Measurements from ENCODE around the gene RFNG. TPM values are rescaled to one million over a fixed set of nuclear protein-coding genes. Genes with fewer than 3 reads are reported as not detected.

RFNG gene
- total and polyA plus RNA-seq, 2 of the 13 experiments (the other 11 are each of a cell fraction or from before 2014, with no cell fraction given): 61.4 to 64.0 TPM

DNA sequence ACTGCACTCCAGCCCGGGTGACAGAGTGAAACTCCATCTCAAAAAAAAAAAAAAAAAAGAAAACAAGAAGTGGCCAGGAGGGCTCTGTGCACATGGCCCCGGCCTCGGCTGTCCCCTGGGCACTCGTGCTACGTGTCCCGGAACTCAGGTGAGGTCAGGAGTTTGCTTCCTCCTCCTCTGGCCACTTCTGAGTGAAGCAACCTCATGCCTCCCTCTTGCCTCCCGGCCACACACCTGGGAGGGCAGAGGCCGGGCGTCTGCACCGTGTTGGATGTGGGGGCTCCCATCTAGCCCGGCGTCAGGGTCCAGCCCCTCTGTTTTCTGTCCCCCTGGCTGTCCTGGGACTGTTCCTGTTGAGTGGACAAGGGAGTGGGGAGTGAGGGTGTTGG lies 52.0 kb downstream of the RFNG start (continued):
- TF ChIP-seq, protein P1, sequence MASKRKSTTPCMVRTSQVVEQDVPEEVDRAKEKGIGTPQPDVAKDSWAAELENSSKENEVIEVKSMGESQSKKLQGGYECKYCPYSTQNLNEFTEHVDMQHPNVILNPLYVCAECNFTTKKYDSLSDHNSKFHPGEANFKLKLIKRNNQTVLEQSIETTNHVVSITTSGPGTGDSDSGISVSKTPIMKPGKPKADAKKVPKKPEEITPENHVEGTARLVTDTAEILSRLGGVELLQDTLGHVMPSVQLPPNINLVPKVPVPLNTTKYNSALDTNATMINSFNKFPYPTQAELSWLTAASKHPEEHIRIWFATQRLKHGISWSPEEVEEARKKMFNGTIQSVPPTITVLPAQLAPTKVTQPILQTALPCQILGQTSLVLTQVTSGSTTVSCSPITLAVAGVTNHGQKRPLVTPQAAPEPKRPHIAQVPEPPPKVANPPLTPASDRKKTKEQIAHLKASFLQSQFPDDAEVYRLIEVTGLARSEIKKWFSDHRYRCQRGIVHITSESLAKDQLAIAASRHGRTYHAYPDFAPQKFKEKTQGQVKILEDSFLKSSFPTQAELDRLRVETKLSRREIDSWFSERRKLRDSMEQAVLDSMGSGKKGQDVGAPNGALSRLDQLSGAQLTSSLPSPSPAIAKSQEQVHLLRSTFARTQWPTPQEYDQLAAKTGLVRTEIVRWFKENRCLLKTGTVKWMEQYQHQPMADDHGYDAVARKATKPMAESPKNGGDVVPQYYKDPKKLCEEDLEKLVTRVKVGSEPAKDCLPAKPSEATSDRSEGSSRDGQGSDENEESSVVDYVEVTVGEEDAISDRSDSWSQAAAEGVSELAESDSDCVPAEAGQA (IDR thresholded peaks at IDR 0.05; ENCODE audit: low read depth): peak; percentile 41; the same call in 1 of the 2 replicates
- TF ChIP-seq, protein P1 (CRISPR knock-in tag; IDR thresholded peaks at IDR 0.05; ENCODE audit: borderline replicate concordance): no peak
- peak; percentile 59 for TF ChIP-seq ZNF263 (CRISPR knock-in tag; IDR thresholded peaks at IDR 0.05)
- TF ChIP-seq, protein P2, sequence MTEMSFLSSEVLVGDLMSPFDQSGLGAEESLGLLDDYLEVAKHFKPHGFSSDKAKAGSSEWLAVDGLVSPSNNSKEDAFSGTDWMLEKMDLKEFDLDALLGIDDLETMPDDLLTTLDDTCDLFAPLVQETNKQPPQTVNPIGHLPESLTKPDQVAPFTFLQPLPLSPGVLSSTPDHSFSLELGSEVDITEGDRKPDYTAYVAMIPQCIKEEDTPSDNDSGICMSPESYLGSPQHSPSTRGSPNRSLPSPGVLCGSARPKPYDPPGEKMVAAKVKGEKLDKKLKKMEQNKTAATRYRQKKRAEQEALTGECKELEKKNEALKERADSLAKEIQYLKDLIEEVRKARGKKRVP (CRISPR knock-in tag; IDR thresholded peaks at IDR 0.05): peak in 1 of 2 experiments; percentile 23; a peak in 1 of 4 replicates
- peak; percentile 87 for TF ChIP-seq RARA (CRISPR knock-in tag; IDR thresholded peaks at IDR 0.05)
- TF ChIP-seq, protein P3, sequence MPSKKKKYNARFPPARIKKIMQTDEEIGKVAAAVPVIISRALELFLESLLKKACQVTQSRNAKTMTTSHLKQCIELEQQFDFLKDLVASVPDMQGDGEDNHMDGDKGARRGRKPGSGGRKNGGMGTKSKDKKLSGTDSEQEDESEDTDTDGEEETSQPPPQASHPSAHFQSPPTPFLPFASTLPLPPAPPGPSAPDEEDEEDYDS (CRISPR knock-in tag; IDR thresholded peaks at IDR 0.05): peak; percentile 62
- TF ChIP-seq SRY (CRISPR knock-in tag; IDR thresholded peaks at IDR 0.05): 0 out of 2 replicates have a peak, but pooled peaks have one; percentile 26
- peak; percentile 39 for TF ChIP-seq ZNF121 (CRISPR knock-in tag; IDR thresholded peaks at IDR 0.05)
- TF ChIP-seq GFI1 (CRISPR knock-in tag; IDR thresholded peaks at IDR 0.05; ENCODE audit: borderline replicate concordance): no peak
- 0 out of 2 replicates have a peak, but pooled peaks have one; percentile 19 for TF ChIP-seq HOXA5 (CRISPR knock-in tag; IDR thresholded peaks at IDR 0.05)
- TF ChIP-seq BHLHE40 (IDR thresholded peaks at IDR 0.05; ENCODE audit: low read length): peak; percentile 43; the same call in 1 of the 2 replicates
- TF ChIP-seq FOXP1 (IDR thresholded peaks at IDR 0.05): no peak
- peak; percentile 37; the same call in 1 of the 2 replicates for TF ChIP-seq FOXP1 (CRISPR knock-in tag; IDR thresholded peaks at IDR 0.05)
- TF ChIP-seq, protein P4, sequence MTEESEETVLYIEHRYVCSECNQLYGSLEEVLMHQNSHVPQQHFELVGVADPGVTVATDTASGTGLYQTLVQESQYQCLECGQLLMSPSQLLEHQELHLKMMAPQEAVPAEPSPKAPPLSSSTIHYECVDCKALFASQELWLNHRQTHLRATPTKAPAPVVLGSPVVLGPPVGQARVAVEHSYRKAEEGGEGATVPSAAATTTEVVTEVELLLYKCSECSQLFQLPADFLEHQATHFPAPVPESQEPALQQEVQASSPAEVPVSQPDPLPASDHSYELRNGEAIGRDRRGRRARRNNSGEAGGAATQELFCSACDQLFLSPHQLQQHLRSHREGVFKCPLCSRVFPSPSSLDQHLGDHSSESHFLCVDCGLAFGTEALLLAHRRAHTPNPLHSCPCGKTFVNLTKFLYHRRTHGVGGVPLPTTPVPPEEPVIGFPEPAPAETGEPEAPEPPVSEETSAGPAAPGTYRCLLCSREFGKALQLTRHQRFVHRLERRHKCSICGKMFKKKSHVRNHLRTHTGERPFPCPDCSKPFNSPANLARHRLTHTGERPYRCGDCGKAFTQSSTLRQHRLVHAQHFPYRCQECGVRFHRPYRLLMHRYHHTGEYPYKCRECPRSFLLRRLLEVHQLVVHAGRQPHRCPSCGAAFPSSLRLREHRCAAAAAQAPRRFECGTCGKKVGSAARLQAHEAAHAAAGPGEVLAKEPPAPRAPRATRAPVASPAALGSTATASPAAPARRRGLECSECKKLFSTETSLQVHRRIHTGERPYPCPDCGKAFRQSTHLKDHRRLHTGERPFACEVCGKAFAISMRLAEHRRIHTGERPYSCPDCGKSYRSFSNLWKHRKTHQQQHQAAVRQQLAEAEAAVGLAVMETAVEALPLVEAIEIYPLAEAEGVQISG (CRISPR knock-in tag; IDR thresholded peaks at IDR 0.05): 0 out of 2 replicates have a peak, but pooled peaks have one; percentile 14
- TF ChIP-seq MIXL1 (CRISPR knock-in tag; IDR thresholded peaks at IDR 0.05): 0 out of 2 replicates have a peak, but pooled peaks have one; percentile 23
- TF ChIP-seq ZMAT3 (CRISPR knock-in tag; conservative IDR thresholded peaks at IDR 0.05): no peak; the same call in 1 of the 2 replicates
- TF ChIP-seq GABPA (IDR thresholded peaks at IDR 0.05; ENCODE audit: low read depth, low read length): no peak
- TF ChIP-seq GABPA (CRISPR knock-in tag; IDR thresholded peaks at IDR 0.05; ENCODE audit: low read depth): peak; percentile 82
- TF ChIP-seq NFKBIZ (CRISPR knock-in tag; IDR thresholded peaks at IDR 0.05): no peak; the same call in 1 of the 2 replicates
- TF ChIP-seq MYC (CRISPR knock-in tag; IDR thresholded peaks at IDR 0.05; ENCODE audit: borderline replicate concordance): peak; percentile 77
- peak; percentile 80; the same call in 1 of the 2 replicates for TF ChIP-seq HES4 (CRISPR knock-in tag; IDR thresholded peaks at IDR 0.05; ENCODE audit: borderline replicate concordance)
- peak; percentile 85 for TF ChIP-seq MED1 (CRISPR knock-in tag; IDR thresholded peaks at IDR 0.05)
- 0 out of 4 replicates have a peak, but pooled peaks of 1 of the 2 experiments have one; percentile 18 for TF ChIP-seq POLR2A (IDR thresholded peaks at IDR 0.05; ENCODE audit: insufficient read depth in 1 of 2, low read depth in 2 of 2, low read length in 2 of 2)
- no peak for TF ChIP-seq SNRNP70 (IDR thresholded peaks at IDR 0.05; ENCODE audit: low read depth, low read length)
